Measurements from ENCODE around the gene SUCLA2.

The SUCLA2 gene

DNA sequence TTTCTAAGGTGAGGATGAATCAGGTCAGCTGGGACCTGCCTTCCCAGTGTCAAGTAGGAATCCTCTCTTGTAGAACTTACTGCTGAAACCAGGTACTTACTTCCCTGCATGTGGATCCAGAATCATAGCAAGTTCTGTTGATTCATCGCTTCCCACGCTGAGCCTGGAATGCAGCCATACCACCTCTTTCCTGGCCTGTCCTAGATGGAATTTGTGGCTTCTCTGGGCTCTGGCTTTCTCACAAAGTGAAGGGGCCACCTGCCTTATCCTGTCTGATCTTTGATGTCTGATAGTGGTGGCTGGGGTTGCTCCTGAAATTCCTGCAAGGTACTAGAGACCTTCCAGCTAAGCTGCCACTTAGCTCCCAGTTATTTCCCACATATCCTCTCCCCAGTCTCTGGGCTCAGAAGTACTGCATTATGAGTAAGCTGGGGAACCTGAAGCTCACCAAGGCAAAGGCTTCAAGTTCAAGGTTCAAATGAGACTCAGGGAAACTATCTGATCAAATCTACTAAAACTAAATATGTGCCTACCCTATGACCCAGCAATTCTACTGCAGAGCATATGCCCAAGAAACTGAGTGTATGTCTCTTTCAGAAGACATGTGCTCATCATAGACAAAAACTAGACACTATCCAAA is 103.5 kb downstream of the SUCLA2 start:
- no peak for DNase-seq

- no peak for DNase-seq
Measured at GRCh38 chr13:47896546-47896945, 104.5 kb downstream of the SUCLA2 start.

- no peak for DNase-seq
Measured at GRCh38 chr13:47896111-47896510, 105.0 kb downstream of the SUCLA2 start.

DNA sequence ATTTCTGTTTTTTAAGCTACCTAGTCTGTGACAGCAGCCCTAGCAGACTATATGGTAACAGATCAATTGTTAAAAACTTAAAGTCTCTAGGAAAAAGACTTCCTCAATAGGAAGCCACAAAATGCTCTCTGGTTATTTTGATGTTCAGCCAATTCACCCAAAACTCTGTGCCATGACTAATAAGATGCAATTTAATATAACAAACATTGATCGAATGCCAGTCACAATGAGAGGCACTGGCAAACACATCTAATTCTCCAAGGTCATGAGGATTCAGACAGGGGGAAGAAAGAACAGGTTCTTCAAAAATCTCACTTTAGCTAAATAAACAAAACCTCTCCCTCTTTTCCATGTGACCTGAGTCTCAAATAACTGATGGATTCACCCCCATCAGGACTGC is 107.5 kb downstream of the SUCLA2 start:
- DNase-seq, result no peak
